Activated CD4-positive, alpha-beta T cell treated with anti-CD3 and anti-CD28 coated beads, Interleukin-2, amount 50 U/mL, for 24 hours (primary cell): ENCODE measurements around the gene TRIM43B.
"Not testable (repeated sequence)": the region's sequence is repeated elsewhere in the genome, so short reads cannot be mapped to it uniquely, and the experiment has no call there.

Experiments used
- DNase-seq, 2 donors: peaks; one replicate each; pipeline ENCODE4 v3.0.0-alpha.2; 2020; ENCODE audit warnings: low read depth in 1 of 2, low spot score in 1 of 2

TRIM43B gene

GRCh38 chr2:95434507-95435076, 50.0 kb downstream of the TRIM43B start:
- DNase-seq, result not testable (repeated sequence)

- DNase-seq, result not testable (repeated sequence)
Measured at GRCh38 chr2:95433973-95434372, 50.6 kb downstream of the TRIM43B start.

- DNase-seq, result not testable (repeated sequence)
Measured at GRCh38 chr2:95433373-95433772, 51.2 kb downstream of the TRIM43B start.

GRCh38 chr2:95429748-95430467, 54.6 kb downstream of the TRIM43B start:
- DNase-seq, result not testable (repeated sequence)

GRCh38 chr2:95427196-95427867, 57.2 kb downstream of the TRIM43B start:
- not testable (repeated sequence) for DNase-seq
